Measurements from ENCODE around the gene SMPD4.
"Not testable (repeated sequence)": the region's sequence is repeated elsewhere in the genome, so short reads cannot be mapped to it uniquely, and the experiment has no call there.

SMPD4 gene

DNA sequence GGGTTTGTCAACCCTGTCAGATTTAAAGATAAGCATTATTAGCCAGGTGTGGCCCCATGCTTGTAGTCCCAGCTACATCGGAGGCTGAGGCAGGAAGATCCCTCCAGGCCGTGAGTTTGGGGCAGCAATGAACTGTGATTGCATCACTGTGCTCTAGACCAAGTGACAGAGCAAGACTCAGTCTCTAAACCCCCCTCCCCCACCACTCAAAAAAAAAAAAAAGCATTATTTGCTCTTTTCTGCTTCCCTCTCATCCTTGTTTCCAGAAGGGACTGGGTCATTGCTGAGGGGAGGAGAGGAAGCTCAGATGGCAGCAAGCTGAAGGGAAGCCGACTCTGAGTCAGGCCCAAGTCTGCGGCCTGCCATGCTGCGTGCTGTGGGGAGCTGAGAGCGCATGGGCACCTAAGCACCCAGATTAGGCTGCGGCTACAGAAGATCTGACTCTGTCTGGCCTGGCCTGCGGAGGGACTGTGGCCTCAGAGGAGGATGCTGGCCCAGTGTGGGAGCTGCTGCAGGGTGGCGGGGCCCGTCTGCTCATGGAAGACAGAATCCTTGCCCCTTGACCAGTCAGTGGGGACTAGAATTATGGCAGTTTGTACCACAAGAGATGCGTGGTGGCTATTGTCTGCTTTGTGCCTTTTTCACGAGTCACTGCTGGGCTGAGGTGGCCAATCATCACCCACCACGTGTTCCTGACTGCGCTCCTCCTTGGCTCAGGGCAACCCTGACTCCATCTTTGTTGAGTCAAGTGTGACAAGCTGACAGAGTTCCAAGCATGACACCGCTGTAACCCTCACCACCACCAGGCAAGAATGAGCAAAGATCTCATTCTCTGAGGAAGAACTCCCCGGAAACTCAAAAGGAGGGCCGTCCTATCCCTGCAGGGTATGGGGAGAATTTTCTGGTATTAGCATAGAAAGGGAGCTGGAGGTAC, 6.7 kb upstream of the SMPD4 start:
- DNase-seq (ENCODE audit: low read depth), result not testable (repeated sequence)

DNA sequence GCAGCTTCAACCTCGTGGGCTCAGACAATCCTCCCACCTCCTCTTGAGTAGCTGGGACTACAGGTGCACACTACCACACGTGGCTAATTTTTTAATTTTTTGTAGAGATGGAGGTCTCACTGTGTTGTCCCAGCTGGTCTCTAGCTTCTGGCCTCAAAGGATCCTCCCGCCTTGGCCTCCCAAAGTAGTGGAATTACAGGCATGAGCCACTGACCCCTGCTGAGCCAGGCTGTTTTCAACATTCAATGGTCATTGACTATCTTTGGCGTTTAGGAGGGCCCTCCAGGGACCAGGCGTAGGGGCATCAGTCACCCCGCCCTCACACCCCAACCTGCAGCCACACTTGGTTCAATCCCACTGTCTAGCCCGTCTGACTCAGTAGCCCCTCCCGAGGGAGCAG, 5.9 kb upstream of the SMPD4 start:
- DNase-seq (ENCODE audit: low read depth), result no peak

DNA sequence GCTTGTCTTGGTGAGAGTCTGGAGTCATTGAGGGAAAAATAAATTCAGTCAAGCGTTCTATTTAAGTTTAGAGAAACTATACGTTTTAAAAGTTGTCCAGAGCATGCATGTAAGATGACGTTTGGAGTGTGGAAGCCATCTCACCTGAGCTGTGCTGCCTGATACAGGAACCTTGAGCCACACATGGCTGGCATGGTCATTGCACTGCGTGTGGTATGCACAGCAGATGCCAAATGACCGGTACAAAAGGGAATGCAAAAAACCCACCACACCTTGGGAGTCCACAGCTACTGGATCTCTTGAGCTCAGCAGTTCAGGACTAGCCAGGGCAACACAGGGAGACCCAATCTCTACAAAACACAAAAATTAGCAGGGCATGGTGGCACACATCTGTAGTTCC, 5.0 kb upstream of the SMPD4 start:
- DNase-seq (ENCODE audit: low read depth), result no peak

DNA sequence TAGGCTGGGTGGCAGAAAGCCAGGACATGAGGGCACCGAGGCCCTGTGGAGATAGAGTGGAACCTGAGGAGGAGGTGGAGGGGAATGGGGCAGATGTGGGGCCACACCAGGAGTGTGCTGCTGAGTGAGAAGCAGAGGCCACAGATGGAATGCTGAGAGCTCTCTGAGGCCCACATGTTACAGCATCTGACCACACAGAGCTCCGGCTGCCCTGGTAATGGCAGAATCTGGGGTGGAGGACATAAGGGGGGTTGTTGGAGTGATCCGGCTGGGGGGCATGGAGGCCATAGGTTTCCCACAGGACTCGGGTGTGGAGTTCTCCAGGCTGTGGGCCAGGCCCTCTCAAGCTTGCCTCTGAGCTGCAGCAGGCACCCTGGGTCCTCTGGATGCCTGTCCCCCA, 4.5 kb upstream of the SMPD4 start:
- no peak for DNase-seq (ENCODE audit: low read depth)

DNA sequence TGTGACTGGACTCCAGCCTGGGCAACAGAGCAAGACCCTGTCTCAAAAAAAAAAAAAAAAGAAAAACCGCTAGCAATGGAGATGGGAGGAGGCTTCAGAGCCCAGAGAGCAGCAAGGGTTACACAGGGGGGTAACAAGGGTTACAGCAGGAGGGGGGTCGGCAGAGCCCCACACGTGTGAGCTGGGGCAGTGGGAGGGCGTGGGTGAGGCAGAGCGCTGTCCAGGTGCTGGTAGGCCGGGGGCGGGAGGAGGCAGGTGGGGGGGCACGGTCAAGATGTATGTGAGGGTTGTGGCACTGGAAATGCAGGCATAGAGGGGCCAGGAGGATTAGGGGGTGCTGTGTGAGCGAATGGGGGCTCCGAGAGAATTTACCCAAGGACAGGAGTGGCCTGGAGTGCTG, 4.0 kb upstream of the SMPD4 start:
- DNase-seq (ENCODE audit: low read depth), result no peak

DNA sequence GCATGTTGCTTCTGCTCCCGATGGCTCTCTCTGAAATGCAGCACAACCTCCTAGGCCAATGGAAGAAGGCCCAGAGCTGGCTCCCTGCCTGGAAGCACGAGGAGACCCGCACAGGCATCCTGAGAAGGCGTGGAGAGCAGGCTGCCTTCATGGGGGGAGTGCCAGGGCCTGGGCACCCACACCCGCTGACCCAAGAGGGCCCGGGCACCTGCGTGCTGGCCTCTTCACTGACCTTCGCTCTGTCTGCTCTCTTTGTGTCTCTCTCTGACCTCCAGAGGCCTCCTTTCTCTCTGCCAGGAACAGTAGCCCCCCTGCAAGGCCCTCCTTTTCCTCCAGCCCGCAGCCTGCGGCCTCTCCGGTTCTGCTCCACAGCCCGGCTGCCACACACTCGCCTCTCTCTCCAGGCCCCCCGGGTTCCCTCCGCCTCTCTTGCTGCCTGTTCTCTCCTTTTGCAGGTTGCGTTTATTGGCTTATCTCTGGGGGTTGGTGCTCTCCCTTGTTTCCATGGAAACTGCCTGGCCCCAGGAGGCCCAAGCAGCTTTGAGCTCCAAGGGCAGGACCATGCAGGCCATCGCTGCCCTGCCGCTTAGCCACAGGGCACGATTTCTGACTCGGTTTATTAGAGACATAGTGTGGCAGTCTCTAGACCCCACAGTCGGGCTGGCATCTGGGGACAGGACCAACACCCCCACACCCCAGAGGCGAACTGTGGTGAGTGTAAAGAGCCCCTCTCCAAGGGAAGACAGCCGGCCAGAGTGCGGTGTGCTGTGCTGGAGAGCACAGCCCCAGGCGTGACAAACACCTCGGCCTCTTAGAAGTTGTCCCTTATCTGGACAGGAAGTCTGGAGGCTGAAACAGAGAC, 2.3 kb upstream of the SMPD4 start:
- peak; percentile 10 for DNase-seq (ENCODE audit: low read depth)

DNA sequence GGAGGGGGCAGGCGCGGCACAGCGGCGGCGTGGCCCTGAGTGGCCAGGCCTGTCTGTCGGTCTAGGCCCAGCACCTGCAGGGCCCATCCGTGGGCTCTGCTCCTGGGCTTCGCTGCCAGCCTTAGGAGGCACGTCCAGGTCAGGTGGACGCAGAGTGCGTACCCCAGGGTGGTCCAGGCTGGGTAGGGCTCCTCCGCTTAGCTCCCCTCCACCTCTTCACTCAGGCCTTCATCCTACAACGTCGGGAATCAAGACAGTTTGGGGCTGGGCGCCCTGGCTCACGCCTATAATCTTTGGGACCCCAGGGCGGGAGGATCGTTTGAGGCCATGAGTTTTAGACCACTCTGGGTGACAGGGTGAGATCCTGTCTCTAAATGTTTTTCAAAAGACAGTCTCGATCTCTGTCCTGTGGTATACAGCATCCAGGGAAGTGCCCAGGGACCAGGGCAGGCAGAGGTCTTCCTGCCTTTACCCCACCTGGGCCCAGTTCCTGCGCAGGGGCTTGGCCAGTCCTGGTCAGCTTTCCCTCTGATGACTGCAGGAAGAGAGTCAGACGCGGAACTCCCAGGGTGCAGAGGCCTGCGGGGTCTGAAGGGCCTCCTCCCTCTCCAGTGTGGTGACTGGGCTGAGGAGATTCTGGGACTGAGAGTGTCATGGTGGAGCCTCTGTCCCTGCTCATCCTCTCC, 1.6 kb upstream of the SMPD4 start:
- not testable (repeated sequence) for DNase-seq (ENCODE audit: low read depth)

DNA sequence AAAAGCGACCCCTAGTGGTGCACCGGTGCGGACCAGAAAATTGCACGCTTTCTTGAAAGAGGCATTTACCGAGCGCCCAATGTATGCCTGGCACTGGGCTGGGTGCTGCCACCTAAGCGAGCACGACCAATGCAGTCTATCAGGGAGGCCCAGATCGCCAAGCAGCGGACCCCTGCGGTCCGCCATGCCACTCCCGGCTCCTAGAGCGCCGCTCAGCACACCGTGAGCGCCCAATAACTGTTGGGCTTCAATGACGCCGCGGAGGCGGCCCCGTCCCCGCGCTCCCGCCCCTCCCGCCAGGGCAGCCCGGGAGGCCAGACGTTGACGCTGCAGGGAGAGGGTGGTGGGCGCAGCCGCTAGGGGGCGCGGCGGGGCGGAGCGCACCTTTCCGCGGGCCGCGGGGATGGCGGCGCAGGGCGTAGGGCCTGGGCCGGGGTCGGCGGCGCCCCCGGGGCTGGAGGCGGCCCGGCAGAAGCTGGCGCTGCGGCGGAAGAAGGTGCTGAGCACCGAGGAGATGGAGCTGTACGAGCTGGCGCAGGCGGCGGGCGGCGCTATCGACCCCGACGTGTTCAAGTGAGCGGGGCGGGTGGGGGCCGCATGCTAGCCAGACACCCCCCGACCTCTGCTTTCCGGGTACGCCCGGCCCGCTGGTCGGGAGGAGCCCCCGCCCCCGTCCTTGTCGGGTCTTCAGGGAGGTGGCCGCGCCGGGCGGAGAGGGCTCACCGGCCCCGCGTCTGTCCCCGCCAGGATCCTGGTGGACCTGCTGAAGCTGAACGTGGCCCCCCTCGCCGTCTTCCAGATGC, 679 bp upstream of the SMPD4 start, which contains the start of gene MZT2B:
TSS of gene MZT2B (plus strand) at position 383 of the 803 bp plus-strand sequence. CDS start at position 404, 21 bp downstream.
- DNase-seq (ENCODE audit: low read depth), result peak; percentile 62

DNA sequence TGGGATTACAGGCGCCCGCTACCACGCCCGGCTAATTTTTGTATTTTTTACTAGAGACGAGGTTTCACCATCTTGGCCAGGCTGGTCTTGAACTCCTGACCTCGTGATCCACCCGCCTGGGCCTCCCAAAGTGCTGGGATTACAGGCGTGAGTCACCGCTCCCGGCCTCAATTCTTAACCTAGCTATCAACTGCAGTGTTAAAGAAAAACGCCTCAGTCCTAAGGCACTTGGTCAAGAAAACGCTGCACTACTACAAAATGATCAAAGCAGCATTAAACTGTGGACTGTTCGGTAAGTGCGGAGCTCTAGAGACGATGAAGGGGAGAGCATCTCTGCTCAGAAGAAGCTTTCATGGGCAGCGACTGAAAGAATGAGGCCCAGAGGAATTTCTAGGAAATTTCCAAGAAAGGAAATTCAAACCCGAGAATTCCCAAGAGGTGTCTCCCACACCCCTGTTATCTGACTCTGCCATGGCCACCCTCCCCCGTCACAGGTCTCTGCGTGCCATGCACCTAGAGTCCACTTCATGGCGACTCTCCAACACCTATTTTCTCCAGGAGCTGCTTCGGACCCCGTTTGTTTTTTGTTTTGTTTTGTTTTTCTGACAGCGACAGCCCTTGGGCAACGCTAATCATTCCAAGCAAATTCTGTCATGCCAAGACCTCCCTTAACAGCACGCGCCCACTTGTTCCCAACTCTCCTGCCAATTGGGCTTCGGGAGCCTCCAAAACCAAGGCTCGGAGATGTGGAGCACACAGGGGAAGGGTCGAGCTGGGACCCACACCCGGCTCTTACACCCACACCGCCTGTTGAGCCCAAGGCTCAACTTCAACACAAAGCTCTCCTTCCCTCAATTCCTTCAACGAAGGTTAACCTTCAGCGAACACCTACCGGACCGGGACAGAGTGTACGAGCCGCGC, 738 bp downstream of the SMPD4 start:
- DNase-seq (ENCODE audit: low read depth), result not testable (repeated sequence)

DNA sequence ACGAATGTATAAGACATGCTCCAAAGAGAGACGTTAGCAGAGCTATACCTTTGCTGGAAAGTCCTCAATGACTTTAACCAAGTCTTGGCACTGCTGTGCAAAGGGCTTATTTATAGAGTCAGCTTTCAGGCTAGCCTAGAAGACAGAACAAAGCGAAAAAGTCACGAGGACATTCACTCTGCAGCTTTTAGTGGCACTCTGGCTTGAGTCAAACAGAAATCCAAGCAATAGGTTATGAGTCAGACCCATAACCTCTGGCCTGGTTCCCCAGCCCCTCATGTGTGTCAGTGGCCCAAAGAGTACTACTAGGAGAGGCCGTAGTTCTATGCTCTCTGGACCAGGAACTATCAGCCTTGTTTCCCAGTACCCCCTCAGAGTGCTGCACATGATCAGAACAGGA, 6.5 kb downstream of the SMPD4 start:
- DNase-seq (ENCODE audit: low read depth), result not testable (repeated sequence)

DNA sequence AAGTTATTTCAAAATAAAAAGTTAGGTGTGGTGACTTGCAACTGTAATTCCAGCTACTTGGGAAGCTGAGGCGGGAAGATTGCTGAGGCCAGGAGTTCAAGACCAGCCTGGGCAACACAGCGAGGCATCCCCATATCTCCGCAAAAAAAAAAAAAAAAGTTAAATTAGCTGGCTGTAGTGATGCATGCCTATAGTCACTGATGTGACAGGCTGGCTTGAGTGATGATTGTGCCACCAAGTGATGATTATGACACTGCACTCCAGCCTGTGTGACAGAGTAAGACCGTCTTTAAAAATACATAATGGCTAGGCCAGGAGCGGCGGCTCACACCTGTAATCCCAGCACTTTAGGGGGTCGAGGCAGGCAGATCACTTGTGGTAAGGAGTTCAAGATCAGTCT, 11.5 kb downstream of the SMPD4 start:
- no peak for DNase-seq (ENCODE audit: low read depth)

DNA sequence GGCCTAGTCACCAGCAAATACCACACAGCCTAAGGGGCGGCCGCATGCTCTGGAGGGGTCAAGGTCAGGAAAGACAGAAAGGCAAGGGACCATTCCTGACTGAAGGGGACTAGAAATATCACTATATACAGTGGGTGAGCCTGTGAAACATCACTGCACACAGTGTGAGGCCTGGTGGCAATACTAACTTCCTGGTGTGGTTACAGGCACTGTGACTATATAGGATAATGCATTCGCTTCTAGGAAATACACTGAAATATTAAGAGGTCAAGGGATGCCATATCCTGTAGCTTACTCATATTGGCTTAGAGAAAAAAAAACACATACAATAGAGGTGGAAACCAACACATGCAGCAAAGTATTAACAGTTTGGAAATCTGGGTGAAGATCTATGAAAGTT, 12.2 kb downstream of the SMPD4 start:
- DNase-seq (ENCODE audit: low read depth), result not testable (repeated sequence)

DNA sequence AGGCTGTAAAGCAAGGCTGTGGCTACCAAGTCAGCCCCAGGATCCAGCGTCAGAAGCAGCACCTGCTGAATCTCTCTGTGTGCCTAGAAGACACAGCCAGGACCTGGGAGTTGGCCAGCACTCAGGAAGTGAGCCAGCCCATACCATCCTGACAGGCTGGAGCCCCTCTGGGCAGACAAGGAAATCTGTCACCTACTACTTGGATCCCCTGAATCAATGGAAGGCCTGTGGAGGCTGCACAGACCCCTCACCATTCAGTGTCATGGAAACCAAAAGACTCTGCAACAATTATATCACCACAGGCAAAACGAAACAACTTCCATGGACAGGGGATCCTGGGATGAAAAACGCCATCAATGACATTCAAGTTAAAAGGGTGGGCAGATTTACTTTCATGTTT, 14.8 kb downstream of the SMPD4 start:
- DNase-seq (ENCODE audit: low read depth), result not testable (repeated sequence)

DNA sequence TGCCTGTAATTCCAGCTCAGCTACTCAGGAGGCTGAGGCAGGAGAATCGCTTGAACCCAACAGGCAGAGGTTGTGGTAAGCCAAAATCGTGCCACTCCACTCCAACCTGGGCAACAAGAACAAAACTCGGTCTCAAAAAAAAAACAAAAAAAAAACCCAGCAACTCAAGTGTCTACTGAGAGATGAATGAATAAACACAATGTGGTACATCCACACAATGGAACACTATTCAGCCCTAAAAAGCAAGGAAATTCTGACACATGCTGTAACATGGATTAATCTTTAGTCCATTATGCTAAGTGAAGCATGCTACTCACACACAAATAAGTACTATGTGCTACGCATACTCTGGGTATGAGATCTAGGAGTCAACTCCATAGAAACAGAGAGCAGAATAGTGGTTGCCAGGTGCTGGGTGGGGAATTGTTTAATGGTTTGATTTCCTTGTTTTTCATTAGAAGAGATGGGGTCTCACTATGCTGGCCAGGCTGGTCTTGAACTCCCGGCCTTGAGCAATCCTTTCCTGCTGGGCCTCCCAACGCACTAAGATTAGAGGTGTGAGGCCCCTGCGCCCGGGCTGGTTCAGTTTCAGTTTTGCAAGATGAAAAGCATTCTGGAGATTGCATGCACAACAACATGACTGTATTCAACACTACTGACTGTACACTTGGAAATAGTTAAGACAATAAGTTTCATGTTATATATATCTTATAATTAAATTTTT, 15.9 kb downstream of the SMPD4 start:
- no peak for DNase-seq (ENCODE audit: low read depth)

DNA sequence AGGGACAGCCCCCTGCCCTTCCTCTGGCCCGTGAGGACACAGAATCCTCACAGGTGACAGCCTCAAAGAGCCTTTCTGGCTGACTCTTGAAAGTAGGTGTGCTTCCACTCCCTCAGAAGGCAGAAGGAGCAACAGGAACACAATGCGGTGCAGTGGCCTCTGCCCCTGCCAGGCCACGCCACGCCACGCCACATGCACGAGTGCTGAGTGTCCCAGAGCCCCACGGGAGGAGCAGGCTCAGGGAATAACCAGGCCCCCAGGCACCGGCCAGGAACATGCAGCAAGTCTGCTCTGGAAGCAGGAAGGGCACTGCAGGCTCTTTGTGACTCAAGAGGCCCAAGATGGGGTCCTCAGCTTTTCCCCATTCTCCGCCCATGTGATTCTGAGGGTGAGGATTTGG, 18.4 kb downstream of the SMPD4 start:
- DNase-seq (ENCODE audit: low read depth), result no peak

DNA sequence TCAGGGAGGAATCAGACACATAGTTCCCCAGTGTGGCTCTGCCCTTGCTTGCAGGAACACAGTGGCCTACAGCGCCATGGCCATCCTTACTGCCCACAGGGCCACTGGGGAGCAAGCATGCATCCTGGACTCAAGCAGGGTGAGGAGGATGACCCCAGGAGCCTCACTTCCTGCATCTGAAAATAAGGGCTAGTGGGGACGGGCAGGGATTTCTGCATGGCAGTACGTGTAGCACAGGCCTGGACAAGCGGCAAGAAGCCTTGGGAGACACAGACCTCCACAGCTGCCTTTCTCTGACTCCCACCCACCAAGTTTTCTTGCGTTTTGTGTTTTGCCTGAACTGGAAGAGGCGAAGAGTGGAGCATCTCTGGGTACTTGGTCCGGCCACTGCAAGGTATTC, 18.9 kb downstream of the SMPD4 start:
- not testable (repeated sequence) for DNase-seq (ENCODE audit: low read depth)

DNA sequence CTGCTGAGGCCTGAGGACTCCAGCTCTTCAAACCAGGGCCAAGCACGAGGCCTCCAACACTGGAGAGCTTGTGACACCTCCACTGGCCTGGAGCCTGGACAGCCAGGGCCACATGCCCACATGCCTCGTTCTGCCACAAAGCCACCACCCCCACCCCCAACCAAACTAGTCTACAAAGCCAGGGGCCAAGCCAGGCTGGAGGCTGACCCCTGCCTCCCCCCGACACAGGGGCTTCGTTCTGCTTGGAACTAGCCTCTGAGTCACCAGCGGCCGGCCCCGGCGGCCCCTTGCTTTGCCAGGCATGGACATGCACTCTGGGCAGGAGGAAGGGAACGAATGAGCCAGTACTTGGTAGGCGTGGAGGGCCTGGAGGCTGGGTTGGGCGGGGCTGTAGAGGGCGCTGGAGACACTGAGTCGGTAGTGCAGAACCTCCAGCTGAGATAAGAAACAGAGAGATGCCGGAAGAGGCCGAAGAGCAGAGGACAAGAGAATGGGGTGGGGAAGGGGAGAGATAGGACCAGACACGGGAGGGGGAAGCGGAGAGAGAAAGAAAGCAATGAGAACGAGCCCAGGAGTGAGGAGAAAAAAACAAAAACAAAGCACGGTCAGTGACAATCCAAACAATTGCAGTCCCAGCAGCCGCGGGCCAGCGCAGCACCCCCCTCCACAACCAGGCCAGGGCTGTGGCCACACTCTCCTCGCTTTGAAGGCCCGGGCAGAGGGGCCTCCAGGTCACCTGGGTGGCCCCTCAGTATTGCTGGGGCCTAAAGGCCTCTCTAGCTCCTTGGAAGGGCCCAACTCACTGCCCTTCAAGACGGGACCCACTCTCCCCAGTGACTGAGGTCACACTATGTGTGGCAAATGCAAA, 20.3 kb downstream of the SMPD4 start:
- not testable (repeated sequence) for DNase-seq (ENCODE audit: low read depth)

DNA sequence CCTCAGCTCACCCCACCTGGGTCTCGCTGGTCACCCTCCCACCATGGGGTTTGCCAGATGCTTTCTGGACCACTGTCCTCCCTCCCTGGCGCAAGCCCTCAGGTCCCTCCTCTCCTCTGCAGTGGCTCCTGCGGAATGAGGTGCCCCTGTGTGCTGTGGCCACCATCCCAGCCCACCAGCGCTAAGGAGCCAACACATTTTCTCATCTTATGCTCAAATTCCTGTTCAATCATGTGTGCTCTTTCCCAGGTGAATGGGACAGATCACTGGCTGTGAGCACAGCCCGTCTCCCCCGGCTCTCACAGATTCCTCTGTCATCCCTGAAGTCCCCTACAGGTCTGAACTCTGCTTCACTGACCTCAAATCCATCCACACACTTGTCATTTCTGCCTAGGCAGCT, 21.3 kb downstream of the SMPD4 start:
- DNase-seq (ENCODE audit: low read depth), result no peak

DNA sequence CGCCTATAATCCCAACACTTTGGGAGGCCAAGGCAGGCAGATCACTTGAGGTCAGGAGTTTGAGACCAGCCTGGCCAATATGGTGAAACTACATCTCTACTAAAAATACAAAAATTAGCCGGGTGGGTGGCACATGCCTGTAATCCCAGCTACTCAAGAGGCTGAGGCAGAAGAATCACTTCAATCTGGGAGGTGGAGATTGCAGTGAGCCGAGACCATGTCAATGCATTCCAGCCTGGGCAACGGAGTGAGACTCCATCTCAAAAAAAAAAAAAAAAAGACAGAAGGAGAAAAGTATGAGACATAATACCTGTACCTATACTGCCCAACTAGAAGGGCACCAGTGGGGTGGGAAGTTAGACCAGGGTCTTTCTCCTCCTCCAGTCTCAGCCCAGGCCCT, 22.0 kb downstream of the SMPD4 start:
- DNase-seq (ENCODE audit: low read depth), result not testable (repeated sequence)

Measured in fibroblast of the conjunctiva (primary cell).